GM21526 (cell line): ENCODE measurements around the gene CLDN20.
A peak's percentile ranks its signal among the peaks of the same experiment; 100 is the strongest.

Experiments
- ATAC-seq: cut with Tn5 transposase; IDR thresholded peaks from one replicate; pipeline ENCODE4 v1.9.1; 2021; ENCODE audit warnings: moderate library complexity; ENCODE audit not compliant: unreplicated experiment, low FRiP score

Gene CLDN20

GRCh38 chr6:155267411-155267810 lies 3.6 kb downstream of the CLDN20 start:
- ATAC-seq, result no peak

- ATAC-seq, result peak; percentile 62
Observed at GRCh38 chr6:155268088-155268867, 4.5 kb downstream of the CLDN20 start.

GRCh38 chr6:155269765-155270164 lies 6.0 kb downstream of the CLDN20 start:
- no peak for ATAC-seq

GRCh38 chr6:155270561-155271091 lies 6.8 kb downstream of the CLDN20 start:
- no peak for ATAC-seq

GRCh38 chr6:155271145-155271544 lies 7.3 kb downstream of the CLDN20 start:
- ATAC-seq, result no peak

- no peak for ATAC-seq
Observed at GRCh38 chr6:155272353-155273232, 8.8 kb downstream of the CLDN20 start.

GRCh38 chr6:155273431-155273830 lies 9.6 kb downstream of the CLDN20 start:
- ATAC-seq, result no peak

- ATAC-seq, result no peak
Observed at GRCh38 chr6:155274106-155274505, 10.3 kb downstream of the CLDN20 start.

- no peak for ATAC-seq
Observed at GRCh38 chr6:155274533-155274932, 10.7 kb downstream of the CLDN20 start.

- no peak for ATAC-seq
Observed at GRCh38 chr6:155275808-155276480, 12.1 kb downstream of the CLDN20 start.

- ATAC-seq, result no peak
Observed at GRCh38 chr6:155276638-155277037, 12.8 kb downstream of the CLDN20 start.

GRCh38 chr6:155278319-155279049 lies 14.7 kb downstream of the CLDN20 start:
- no peak for ATAC-seq

GRCh38 chr6:155284775-155285174 lies 21.0 kb downstream of the CLDN20 start:
- no peak for ATAC-seq

- ATAC-seq, result no peak
Observed at GRCh38 chr6:155287762-155288161, 23.9 kb downstream of the CLDN20 start.

- no peak for ATAC-seq
Observed at GRCh38 chr6:155290491-155290890, 26.7 kb downstream of the CLDN20 start.

GRCh38 chr6:155291291-155291690 lies 27.5 kb downstream of the CLDN20 start:
- no peak for ATAC-seq

GRCh38 chr6:155292711-155293110 lies 28.9 kb downstream of the CLDN20 start:
- no peak for ATAC-seq

- no peak for ATAC-seq
Observed at GRCh38 chr6:155297669-155298068, 33.9 kb downstream of the CLDN20 start.

GRCh38 chr6:155301867-155302266 lies 38.1 kb downstream of the CLDN20 start:
- no peak for ATAC-seq

GRCh38 chr6:155303361-155303870 lies 39.6 kb downstream of the CLDN20 start:
- ATAC-seq, result no peak
